ENCODE data around the gene GPN2. TPM values are rescaled to one million over a fixed set of nuclear protein-coding genes. Genes with fewer than 3 reads are reported as not detected.
"Not testable (repeated sequence)": the region's sequence is repeated elsewhere in the genome, so short reads cannot be mapped to it uniquely, and the experiment has no call there.

Gene GPN2
- total RNA-seq, 1 experiment from 2014 or later = 20.0 TPM

DNA sequence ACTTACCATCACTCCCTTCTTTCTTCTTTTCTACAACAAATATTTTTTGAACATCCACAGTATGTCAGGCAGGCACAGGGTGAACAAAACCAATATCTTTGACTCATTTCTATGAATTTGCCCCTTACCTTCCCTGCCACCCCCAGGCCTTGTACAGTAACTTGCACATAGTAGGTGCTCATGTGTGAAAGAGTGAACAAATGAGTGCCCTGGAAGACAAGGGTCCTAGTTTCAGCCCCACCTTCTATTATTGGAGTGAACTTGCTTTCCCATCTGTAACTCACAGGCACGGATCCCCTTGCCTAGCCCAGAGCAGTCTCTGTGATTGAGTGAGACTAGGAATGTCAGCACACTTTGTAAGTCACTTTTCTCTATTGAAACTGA, 50.8 kb downstream of the GPN2 start:
- in situ Hi-C loops (cut with HindIII; ENCODE audit: low sequenced_read_pairs) = no loop called here
- no peak for DNase-seq (ENCODE audit: low spot score)

DNA sequence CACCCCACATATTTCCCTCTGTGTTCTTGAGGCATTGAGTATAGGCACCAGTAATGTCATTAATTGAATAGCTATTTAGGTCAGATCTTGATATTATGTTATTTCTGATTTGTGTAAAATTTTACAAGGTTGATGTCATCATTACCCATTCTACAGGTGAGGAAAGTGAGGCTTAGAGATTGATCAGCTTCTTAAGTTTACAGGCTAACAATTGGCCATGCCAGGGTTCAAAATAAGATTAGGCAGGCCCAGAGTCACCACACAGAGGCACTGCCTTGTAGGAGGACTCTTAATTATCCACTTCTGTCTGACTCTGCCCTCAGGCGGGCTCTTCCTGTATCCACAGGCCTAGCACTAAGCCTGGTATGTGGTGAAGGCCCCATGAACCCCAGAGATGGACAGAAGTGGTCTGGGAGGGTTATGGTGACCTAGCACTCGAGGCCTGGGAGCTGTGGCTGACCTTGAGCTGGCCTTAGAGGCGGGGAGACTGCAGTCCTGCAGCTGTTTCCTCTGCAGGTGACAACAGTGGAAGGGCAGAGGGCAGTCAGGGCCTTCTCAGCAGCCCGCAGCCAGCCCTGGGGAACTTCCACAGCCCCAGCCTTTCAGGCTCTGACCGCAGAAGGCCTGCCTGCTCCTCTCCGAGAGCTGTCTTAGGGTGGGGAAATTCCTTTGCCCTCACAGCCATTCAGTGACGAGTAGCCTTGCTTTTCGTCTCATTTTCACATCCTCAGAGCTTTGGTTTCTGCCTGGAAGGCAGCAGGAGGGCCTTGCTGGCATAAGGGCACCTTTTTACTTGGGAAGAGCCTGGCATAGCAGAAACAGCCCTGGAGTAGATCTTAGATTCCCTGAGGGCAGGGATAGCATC, 51.4 kb downstream of the GPN2 start:
- in situ Hi-C loops (cut with HindIII; ENCODE audit: low sequenced_read_pairs) = no loop called here
- DNase-seq (ENCODE audit: low spot score) = no peak

DNA sequence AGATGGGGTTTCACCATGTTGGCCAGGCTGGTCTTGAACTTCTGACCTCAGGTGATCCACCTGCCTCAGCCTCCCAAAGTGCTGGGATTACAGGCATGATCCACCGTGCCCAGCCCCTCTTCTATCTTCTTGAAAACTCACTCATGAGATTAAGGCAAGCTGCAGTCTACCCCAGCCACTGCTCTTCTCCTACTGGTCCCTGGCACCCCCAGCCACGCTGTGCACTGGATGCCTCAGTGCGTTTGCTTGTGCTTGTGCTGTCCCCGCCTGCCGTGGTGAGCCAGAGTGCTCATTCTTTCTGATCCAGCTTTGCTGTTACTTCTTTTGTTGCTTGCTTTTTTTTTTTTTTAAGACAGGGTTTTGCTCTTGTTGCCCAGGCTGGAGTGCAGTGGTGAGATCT, 52.4 kb downstream of the GPN2 start:
- in situ Hi-C loops (cut with HindIII; ENCODE audit: low sequenced_read_pairs); DNase-seq (ENCODE audit: low spot score): not testable (repeated sequence)

DNA sequence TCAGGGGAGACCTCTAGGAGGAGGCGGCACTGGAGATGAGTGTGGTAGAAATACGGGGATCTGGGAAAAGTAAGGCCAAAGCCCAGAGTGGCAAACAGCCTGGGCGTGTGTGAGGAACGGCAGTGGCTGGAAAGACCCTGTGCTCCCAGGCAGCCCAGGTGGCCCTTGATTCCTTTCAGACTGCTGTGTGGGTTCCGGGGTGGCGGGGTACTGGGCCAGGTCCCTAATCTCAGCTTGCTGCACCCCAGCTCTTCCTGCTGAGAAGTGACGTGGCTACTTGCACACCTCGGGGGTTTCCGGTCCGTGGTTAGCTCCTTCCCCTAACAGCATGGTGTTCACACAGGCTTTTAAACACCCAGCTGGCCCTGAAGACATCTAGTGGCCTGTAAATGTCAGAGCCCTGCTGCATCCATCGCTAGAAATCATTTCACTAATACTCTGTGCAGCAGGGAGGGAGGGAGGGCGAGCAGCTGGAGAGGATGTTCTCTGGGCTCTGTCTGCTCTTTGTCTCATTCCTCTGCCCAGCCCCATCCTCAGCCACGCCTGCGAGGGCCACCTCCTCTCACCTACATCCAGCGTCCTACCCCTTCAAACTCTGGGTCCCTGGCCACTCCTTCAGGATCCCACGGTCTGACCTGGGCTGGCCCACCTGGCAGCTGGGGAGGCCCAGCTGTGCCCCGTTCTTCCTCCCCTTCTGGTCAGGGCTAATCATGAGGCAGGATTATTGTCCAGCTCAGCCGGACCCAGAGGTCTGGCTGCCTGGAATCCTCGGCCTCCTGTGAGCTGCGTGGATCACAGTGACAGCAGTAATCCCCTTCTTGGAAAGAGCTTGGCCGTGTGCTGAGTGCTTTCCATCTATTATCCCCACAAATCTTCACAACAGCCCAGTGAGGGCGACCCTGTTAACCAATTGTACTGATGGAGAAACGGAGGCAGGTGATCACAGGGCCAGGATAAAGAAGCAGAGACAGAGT, 56.4 kb downstream of the GPN2 start:
- no peak for DNase-seq (ENCODE audit: low spot score)
- in situ Hi-C loops (cut with HindIII; ENCODE audit: low sequenced_read_pairs) = no loop called here

DNA sequence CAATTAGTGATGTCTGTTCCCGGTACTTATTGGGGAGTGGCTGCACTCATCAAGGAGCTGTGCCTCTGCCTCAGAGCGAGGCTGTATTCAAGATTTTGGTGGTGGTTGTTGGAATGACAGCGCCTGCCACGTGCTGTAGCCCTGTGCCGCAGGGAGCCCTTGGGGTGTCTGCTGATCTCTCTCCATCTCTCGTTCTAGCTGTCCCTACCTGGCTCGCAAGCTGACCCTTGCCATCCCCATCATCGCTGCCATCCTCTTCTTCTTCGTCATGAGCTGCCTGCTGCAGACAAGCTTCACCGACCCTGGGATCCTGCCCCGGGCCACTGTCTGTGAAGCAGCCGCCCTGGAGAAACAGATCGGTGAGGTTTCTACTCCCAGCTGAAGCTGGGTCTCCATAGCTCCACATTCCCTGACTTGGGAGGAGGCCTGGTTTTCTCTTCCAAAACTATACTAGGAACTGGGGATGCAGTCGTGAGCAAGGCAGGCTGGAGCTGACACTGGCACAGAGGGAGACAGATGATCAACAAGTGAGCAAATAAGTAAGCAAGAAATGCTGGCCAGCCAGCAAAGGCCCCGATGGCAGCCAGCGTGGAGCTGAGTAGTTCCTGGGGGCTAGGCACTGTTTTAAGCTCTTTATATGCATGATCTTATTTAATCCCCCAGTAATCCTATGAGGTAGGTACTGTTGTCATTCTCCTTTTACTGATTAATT, 57.7 kb downstream of the GPN2 start:
- in situ Hi-C loops (cut with HindIII; ENCODE audit: low sequenced_read_pairs) = no loop called here

DNA sequence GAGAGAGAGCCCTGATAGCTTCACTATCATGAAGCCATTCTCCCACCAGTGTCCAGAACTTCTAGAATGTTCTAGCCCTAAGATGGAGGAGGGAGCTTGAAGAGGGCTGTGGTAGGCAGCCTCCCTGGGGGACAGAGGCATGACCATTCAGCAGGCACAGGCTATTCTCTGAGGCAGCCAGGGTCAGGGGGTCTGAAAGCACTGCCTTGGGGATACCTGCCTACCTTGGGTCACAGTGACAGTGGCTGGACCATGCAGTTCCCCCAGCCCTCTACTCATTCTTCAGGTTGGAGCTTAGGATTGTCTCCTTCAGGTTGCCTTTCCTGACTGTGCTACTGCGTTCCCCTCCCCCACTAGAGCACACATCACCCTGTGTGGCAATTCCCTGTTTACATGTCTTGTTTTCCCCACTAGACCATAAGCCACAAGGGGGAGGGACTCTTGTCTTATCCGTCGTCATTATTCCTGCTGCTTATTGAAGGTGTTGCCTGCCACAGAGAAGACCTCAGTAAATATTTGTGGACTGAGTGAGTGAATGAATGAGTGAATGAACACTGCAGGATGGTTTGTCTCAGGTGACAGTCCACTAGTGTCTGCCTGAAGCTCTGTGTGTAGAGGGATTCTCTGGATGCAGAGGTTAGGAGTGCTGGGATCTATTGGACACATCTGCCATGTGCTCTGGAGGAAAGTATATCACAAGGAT, 58.4 kb downstream of the GPN2 start:
- no peak for DNase-seq (ENCODE audit: low spot score)
- in situ Hi-C loops (cut with HindIII; ENCODE audit: low sequenced_read_pairs) = no loop called here

More for the DNA sequence above, 57.7 kb downstream of the GPN2 start:
- no peak for DNase-seq (ENCODE audit: low spot score)

DNA sequence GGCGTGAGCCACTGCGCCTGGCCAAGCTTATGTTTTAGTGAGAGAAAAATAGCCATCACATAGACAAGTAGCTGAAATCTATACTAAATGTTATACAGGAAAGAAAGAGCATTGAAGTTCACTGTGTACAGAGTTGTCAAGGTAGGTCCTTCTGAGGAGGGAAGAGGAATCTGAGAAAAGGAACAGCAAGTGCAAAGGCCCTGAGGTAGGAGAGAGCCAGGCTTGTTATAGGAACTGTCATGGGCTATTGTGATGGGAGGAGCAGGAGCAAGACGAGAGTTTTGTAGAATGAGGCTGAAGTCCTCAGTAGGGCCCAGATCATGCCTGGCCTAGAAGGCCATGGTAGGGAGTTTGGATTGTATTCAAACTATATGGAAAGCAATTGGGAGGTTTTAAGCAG, 59.0 kb downstream of the GPN2 start:
- no peak for DNase-seq (ENCODE audit: low spot score)
- in situ Hi-C loops (cut with HindIII; ENCODE audit: low sequenced_read_pairs) = no loop called here

DNA sequence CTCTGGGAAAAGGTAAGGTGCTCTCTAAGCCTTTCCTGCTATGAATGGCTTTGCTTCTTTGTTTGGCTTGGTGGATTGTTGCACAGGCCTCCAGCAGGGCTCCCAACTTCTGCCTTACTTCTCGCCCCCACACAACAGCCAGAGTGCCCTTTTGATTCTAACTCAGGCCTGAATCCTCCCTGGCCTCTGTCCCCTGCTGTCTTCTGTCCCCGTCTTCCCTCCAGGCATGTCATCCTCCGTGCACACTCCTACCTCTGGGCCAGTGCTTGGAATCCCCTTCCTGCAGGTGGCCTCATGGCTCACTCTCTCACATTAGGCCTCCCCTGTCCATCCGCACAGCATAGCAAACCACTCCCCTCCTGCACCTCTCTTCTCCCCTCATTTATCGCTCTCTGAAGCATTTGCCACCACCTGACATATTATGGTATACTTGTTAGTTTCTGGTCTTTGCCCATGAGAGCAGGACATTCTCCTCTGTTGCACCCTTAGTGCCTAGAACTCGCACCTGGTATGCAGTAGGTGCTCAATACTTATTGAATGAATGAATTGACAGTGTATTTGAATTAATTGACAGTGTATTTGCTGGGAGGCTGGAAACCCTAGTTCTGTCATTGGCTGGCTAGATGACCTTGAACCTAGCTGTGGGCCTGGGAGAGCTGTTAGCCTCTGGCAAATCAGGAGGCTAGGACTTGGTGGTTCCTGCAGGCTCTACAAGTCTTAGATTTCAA, 60.7 kb downstream of the GPN2 start:
- in situ Hi-C loops (cut with HindIII; ENCODE audit: low sequenced_read_pairs) = no loop called here
- no peak for DNase-seq (ENCODE audit: low spot score)

DNA sequence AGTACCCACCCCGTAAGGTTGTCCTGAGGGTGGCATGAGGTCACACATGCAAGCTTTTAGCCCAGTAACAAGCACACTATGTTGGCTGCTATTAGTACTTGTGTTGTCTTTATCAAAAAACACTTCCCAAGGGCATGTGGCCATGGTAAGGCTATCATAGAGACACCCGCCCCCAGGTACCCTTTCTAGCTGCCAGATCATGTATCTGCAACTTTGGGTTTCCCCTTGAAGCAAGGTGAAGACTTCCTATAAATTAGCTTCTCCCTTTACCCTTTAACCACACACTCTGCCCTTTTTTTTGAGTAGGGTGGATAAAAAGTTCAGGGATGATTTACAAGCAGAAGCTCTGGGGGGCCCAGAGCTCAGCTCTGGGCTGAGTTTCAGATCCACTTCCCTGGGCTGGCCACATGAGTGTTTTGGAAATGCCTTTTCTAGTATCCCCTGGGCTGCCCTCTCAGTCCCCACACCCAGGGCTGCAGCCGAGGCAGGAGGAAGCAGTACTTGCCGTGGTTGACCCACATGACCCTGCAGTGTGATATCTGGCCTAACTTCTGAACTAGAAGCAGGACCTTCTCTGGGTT, 61.6 kb downstream of the GPN2 start:
- DNase-seq (ENCODE audit: low spot score) = no peak
- in situ Hi-C loops (cut with HindIII; ENCODE audit: low sequenced_read_pairs) = no loop called here

DNA sequence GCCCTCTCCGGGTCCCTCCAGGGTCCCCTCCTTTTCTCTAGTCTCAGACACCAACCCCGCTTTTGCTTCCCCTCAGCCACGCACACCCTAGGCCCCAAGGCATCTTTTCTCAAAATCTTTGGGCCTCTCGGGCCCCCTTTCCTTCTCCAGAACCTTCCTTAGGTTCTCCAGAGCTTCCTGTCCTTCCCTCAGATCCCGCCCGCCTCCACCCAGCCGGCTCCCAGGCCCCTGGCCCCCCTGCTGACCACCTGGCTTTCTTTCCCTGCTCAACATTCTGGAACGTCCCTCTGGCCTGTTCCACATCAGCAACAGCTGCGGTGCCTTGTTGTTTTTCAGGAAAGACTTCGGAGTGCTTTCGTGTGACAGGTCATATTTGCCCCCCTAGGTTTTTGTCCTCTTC, 62.4 kb downstream of the GPN2 start:
- in situ Hi-C loops (cut with HindIII; ENCODE audit: low sequenced_read_pairs) = no loop called here
- DNase-seq (ENCODE audit: low spot score) = no peak

DNA sequence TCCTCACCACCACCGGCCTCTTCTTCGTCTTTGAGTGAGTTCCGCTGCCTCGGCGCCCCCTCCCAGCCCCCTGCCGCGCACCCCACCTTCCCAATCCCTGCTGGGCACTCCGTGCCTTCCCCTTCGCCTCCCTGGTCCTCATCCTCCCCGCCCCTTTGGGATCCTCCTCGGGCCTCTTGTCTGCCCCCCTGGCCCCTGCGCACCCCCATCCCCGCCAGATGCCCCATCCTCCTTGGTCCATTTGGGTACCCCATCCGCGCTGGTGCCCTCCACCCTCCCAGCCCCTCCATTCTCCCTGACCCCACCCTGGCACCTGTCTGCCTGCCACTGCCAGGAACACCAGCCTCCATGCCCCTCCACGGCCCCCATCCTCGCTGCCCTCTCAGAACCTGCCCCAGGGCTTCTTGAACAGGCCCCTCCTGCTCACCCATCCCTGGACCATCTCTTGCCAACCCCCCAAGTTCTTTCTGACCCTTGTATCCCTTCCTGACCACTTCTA, 62.9 kb downstream of the GPN2 start:
- in situ Hi-C loops (cut with HindIII; ENCODE audit: low sequenced_read_pairs) = no loop called here
- DNase-seq (ENCODE audit: low spot score) = no peak

DNA sequence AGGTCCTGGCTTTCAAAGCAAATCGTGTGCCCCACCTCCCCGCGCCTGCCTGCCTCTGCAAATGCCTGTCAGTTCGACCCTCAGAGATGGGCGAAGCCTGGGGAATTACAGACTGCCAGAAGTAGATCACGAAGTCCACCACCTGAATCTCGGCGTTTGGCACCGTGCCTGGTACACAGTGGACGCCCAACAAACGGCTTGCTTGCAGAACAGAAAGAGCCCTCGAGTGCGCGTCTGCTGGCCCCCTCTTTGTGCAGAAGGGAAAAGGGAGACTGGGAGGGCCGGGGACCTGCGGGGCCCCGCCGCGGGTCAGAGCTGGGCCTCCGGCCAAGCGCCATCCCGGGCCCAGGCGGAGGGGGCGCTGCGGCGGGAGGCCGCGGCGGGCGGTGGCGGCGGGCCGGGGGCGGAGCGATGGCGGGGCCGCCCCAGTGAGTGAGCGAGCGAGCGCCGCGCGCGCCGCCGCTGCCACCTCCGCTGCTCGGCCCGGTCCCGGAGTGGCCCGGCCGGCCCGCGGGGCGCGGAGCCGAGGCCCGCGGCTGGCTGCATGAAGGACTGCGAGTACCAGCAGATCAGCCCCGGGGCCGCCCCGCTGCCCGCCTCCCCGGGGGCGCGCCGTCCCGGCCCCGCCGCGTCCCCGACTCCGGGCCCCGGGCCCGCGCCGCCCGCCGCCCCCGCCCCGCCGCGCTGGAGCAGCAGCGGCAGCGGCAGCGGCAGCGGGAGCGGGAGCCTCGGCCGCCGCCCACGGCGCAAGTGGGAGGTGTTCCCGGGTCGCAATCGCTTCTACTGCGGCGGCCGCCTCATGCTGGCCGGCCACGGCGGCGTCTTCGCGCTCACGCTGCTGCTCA, 63.6 kb downstream of the GPN2 start, which contains the start of gene ZDHHC18:
Gene ZDHHC18, plus strand, starts transcription at position 428 of the 845 bp plus-strand sequence. Its CDS starts 117 bp downstream, at position 545.
- in situ Hi-C loops (cut with HindIII; ENCODE audit: low sequenced_read_pairs) = no loop called here
- DNase-seq (ENCODE audit: low spot score) = peak; percentile 63

Other genes with a start within 250 kb of the GPN2 start
- gene ARID1A, start 194.3 kb downstream of the GPN2 start, total RNA-seq (2014; rRNA removed; shearing (Covaris generic)) = 14.3 and 21.5 TPM in 2 replicates
- 4.0 and 9.1 TPM in 2 replicates for gene PIGV, start 102.3 kb downstream of the GPN2 start, total RNA-seq (2014; rRNA removed; shearing (Covaris generic))
- gene ZDHHC18, start 63.6 kb downstream of the GPN2 start, total RNA-seq (2014; rRNA removed; shearing (Covaris generic)) = 19.6 and 43.5 TPM in 2 replicates
- gene SFN, start 27.1 kb downstream of the GPN2 start, total RNA-seq (2014; rRNA removed; shearing (Covaris generic)) = 58.6 and 67.7 TPM in 2 replicates
- gene GPATCH3, start 10.2 kb upstream of the GPN2 start, total RNA-seq (2014; rRNA removed; shearing (Covaris generic)) = 13.1 and 22.0 TPM in 2 replicates
- gene NR0B2, start 23.7 kb upstream of the GPN2 start, total RNA-seq (2014; rRNA removed; shearing (Covaris generic)) = not detected in 2 replicates
- gene NUDC, start 31.5 kb upstream of the GPN2 start, total RNA-seq (2014; rRNA removed; shearing (Covaris generic)) = 35.4 and 47.6 TPM in 2 replicates
- gene KDF1, start 70.2 kb upstream of the GPN2 start, total RNA-seq (2014; rRNA removed; shearing (Covaris generic)) = not detected in 2 replicates
- 18.3 and 28.3 TPM in 2 replicates for gene TRNP1, start 103.4 kb upstream of the GPN2 start, total RNA-seq (2014; rRNA removed; shearing (Covaris generic))
- gene TENT5B, start 122.6 kb upstream of the GPN2 start, total RNA-seq (2014; rRNA removed; shearing (Covaris generic)) = 19.3 and 32.4 TPM in 2 replicates